H9 (cell line): ENCODE measurements around the gene CFAP61. TPM values are rescaled to one million over a fixed set of nuclear protein-coding genes. Genes with fewer than 3 reads are reported as not detected.

Experiments used
- DNase-seq: peaks from one replicate; pipeline ENCODE4 v3.0.0-alpha.2; 2017
- H2AFZ ChIP-seq: one replicate; pipeline ENCODE4 v1.6.1; 2013; ENCODE audit warnings: mild to moderate bottlenecking, low read length, control low read depth, moderate library complexity
- H2AK5ac ChIP-seq: 2 replicates; pipeline ENCODE4 v1.6.1; 2013; ENCODE audit warnings: low read length, control low read depth, mixed read lengths; ENCODE audit not compliant: insufficient read length
- H2BK120ac ChIP-seq: one replicate; pipeline ENCODE4 v1.6.1; 2013; ENCODE audit warnings: low read depth, mild to moderate bottlenecking, low read length, control low read depth, inconsistent platforms; ENCODE audit not compliant: poor library complexity, severe bottlenecking
- H2BK12ac ChIP-seq: 2 replicates; pipeline ENCODE4 v1.6.1; 2013; ENCODE audit warnings: low read length, control low read depth, mixed read lengths, low read depth; ENCODE audit not compliant: insufficient read length
- H2BK15ac ChIP-seq: 2 replicates; pipeline ENCODE4 v1.6.1; 2013; ENCODE audit warnings: low read depth, low read length, control low read depth
- H2BK20ac ChIP-seq: one replicate; pipeline ENCODE4 v1.6.1; 2013; ENCODE audit warnings: low read depth, mild to moderate bottlenecking, low read length, control low read depth, inconsistent platforms; ENCODE audit not compliant: poor library complexity, severe bottlenecking
- H2BK5ac ChIP-seq: 2 replicates; pipeline ENCODE4 v1.6.1; 2013; ENCODE audit warnings: low read length, control low read depth, mixed read lengths; ENCODE audit not compliant: insufficient read length
- H3K14ac ChIP-seq: 2 replicates; pipeline ENCODE4 v1.6.1; 2013; ENCODE audit warnings: low read length, control low read depth; ENCODE audit not compliant: insufficient read depth
- H3K18ac ChIP-seq: 2 replicates; pipeline ENCODE4 v1.6.1; 2013; ENCODE audit warnings: low read depth, mild to moderate bottlenecking, mixed read lengths, low read length, control low read depth; ENCODE audit not compliant: insufficient read length
- H3K23ac ChIP-seq: 2 replicates; pipeline ENCODE4 v1.6.1; 2013; ENCODE audit warnings: low read length, control low read depth, mixed read lengths, low read depth; ENCODE audit not compliant: insufficient read length
- H3K23me2 ChIP-seq: 2 replicates; pipeline ENCODE4 v1.6.1; 2013; ENCODE audit warnings: low read depth, mild to moderate bottlenecking, mixed read lengths, low read length, control low read depth; ENCODE audit not compliant: insufficient read length, poor library complexity, severe bottlenecking
- H3K27ac ChIP-seq: 2 replicates; pipeline ENCODE4 v1.5.1; 2013; ENCODE audit warnings: low read length, control low read depth, mixed read lengths, low read depth; ENCODE audit not compliant: insufficient read length
- H3K27me3 ChIP-seq: 2 replicates; pipeline ENCODE4 v1.6.1; 2013; ENCODE audit warnings: low read length, control low read depth, inconsistent platforms; ENCODE audit not compliant: insufficient read depth
- H3K4ac ChIP-seq: 2 replicates; pipeline ENCODE4 v1.6.1; 2013; ENCODE audit warnings: low read depth, mild to moderate bottlenecking, control low read depth, inconsistent platforms, low read length, moderate library complexity
- H3K4me1 ChIP-seq: 2 replicates; pipeline ENCODE4 v1.6.1; 2013; ENCODE audit warnings: low read length, control low read depth, inconsistent platforms; ENCODE audit not compliant: insufficient read depth
- H3K4me2 ChIP-seq: 2 replicates; pipeline ENCODE4 v1.6.1; 2013; ENCODE audit warnings: low read length, control low read depth, mixed read lengths; ENCODE audit not compliant: insufficient read length, insufficient read depth
- H3K56ac ChIP-seq: 2 replicates; pipeline ENCODE4 v1.6.1; 2013; ENCODE audit warnings: low read depth, mild to moderate bottlenecking, mixed read lengths, low read length, control low read depth; ENCODE audit not compliant: insufficient read length
- H3K79me1 ChIP-seq: 2 replicates; pipeline ENCODE4 v1.6.1; 2013; ENCODE audit warnings: low read depth, mild to moderate bottlenecking, moderate library complexity, low read length, control low read depth, inconsistent platforms; ENCODE audit not compliant: insufficient read depth, poor library complexity, severe bottlenecking
- H3K79me2 ChIP-seq: 2 replicates; pipeline ENCODE4 v1.6.1; 2013; ENCODE audit warnings: low read length, control low read depth, inconsistent platforms; ENCODE audit not compliant: insufficient read depth
- H3K9ac ChIP-seq: 2 replicates; pipeline ENCODE4 v1.6.1; 2013; ENCODE audit warnings: low read length, control low read depth, mixed read lengths; ENCODE audit not compliant: insufficient read length; ENCODE audit errors: extremely low read depth
- H3K9me3 ChIP-seq: one replicate; pipeline ENCODE4 v1.6.1; 2013; ENCODE audit warnings: low read depth, low read length, inconsistent platforms; ENCODE audit not compliant: control insufficient read depth
- H3T11ph ChIP-seq: one replicate; pipeline ENCODE4 v1.6.1; 2013; ENCODE audit warnings: mild to moderate bottlenecking, low read length, control low read depth, inconsistent platforms
- H4K20me1 ChIP-seq: one replicate; pipeline ENCODE4 v1.6.1; 2013; ENCODE audit not compliant: control insufficient read depth, insufficient read length, insufficient read depth
- H4K5ac ChIP-seq: 2 replicates; pipeline ENCODE4 v1.6.1; 2013; ENCODE audit warnings: low read depth, mild to moderate bottlenecking, mixed read lengths, low read length, control low read depth; ENCODE audit not compliant: insufficient read length
- H4K8ac ChIP-seq: replicated peaks from 2 replicates; pipeline ENCODE4 v1.6.1; 2013; ENCODE audit warnings: low read length, control low read depth, mixed read lengths, low read depth; ENCODE audit not compliant: insufficient read length
- H4K91ac ChIP-seq: 2 replicates; pipeline ENCODE4 v1.6.1; 2013; ENCODE audit warnings: low read depth, mild to moderate bottlenecking, moderate library complexity, mixed read lengths, low read length, control low read depth; ENCODE audit not compliant: insufficient read length
- H3K27ac Mint-ChIP-seq, 3 experiments: 2 replicates in 2 of 3; 3 replicates in 1 of 3; pipeline ENCODE4 v1.8.0; 2020 to 2021; ENCODE audit warnings: mixed read lengths in 3 of 3, mild to moderate bottlenecking in 1 of 3, moderate library complexity in 1 of 3
- H3K27me3 Mint-ChIP-seq: 2 replicates; pipeline ENCODE4 v1.8.0; 2021; ENCODE audit warnings: low read depth, mild to moderate bottlenecking, moderate library complexity, mixed read lengths
- H3K36me3 Mint-ChIP-seq, 3 experiments: 2 replicates in 2 of 3; 3 replicates in 1 of 3; pipeline ENCODE4 v1.8.0; 2020 to 2021; ENCODE audit warnings: low read depth in 3 of 3, mixed read lengths in 3 of 3; ENCODE audit not compliant: insufficient read depth in 1 of 3
- H3K4me1 Mint-ChIP-seq, 2 experiments: 2 replicates each; pipeline ENCODE4 v1.8.0; 2020; ENCODE audit warnings: mixed read lengths in 2 of 2
- H3K4me3 Mint-ChIP-seq, 2 experiments: 2 replicates in 1 of 2; 3 replicates in 1 of 2; pipeline ENCODE4 v1.8.0; 2020 to 2021; ENCODE audit warnings: mild to moderate bottlenecking in 2 of 2, mixed read lengths in 2 of 2, moderate library complexity in 1 of 2
- H3K9me3 Mint-ChIP-seq, 2 experiments: 2 replicates in 1 of 2; 3 replicates in 1 of 2; pipeline ENCODE4 v1.8.0; 2020; ENCODE audit warnings: mild to moderate bottlenecking in 2 of 2, mixed read lengths in 2 of 2, moderate library complexity in 1 of 2
- CTCF ChIP-seq: fragments of 200-600 bp; sonication (generic); conservative IDR thresholded peaks from 3 replicates; pipeline ENCODE4 v1.8.0; 2021; ENCODE audit warnings: antibody characterized with exemption, mild to moderate bottlenecking
- WGBS: extraction: QIAGEN DNeasy Blood & Tissue Kit; methylation state at CpG from one replicate; pipeline ENCODE4 v1.1.7; 2013; ENCODE audit warnings: missing lambda C conversion rate, low lambda C conversion rate, mixed read lengths; ENCODE audit not compliant: insufficient read length; ENCODE audit errors: extremely low coverage; 5-methylcytosine and 5-hydroxymethylcytosine counted together
- total RNA-seq: library from RNA; stranded (reverse); gene quantifications from 2 replicates; pipeline ENCODE4 v1.2.1, GENCODE V29; 2021

Gene CFAP61
- total RNA-seq, 1 experiment from 2014 or later, result 0.44 TPM

GRCh38 chr20:20204256-20204655, 151.9 kb downstream of the CFAP61 start:
- no peak overlapping the region for H2BK20ac ChIP-seq
- H3K27me3 ChIP-seq, result no peaks in the 10 kb centered on the region
- Mint-ChIP-seq H3K9me3 (no peaks in the 10 kb centered on the region), H3K4me1 (peaks cover 31 to 38% of the 10 kb centered on the region in 2 experiments), H3K27me3 (no peaks in the 10 kb centered on the region), H3K36me3 (no peaks in the 10 kb centered on the region), H3K27ac (no peak overlapping the region), H3K4me3 (no peak overlapping the region)
- no CpG with 5 or more reads among the region's 2 CpGs for WGBS
- H2BK120ac ChIP-seq, result no peak overlapping the region
- no peak overlapping the region for H3K56ac ChIP-seq
- no peak overlapping the region for H2BK12ac ChIP-seq
- H4K8ac ChIP-seq, result no peak overlapping the region
- H4K91ac ChIP-seq, result no peak overlapping the region
- TF ChIP-seq CTCF, result no peak
- H3K23ac ChIP-seq, result no peak overlapping the region
- H4K5ac ChIP-seq, result no peak overlapping the region
- no peak overlapping the region for H3K18ac ChIP-seq
- no peak overlapping the region for H3K27ac ChIP-seq
- no peak overlapping the region for H2BK15ac ChIP-seq
- H3K4me2 ChIP-seq, result no peak overlapping the region
- H2AK5ac ChIP-seq, result no peak overlapping the region
- no peaks in the 10 kb centered on the region for H3K9me3 ChIP-seq
- H3K9ac ChIP-seq, result no peak overlapping the region
- no peak for DNase-seq
- H2AFZ ChIP-seq, result no peak overlapping the region
- peaks cover 6% of the 10 kb centered on the region; the same call in 1 of the 2 replicates for H3K4me1 ChIP-seq
- H4K20me1 ChIP-seq, result no peaks in the 10 kb centered on the region
- H3K79me1 ChIP-seq, result no peaks in the 10 kb centered on the region
- no peak overlapping the region for H3K4ac ChIP-seq
- H3K79me2 ChIP-seq, result no peaks in the 10 kb centered on the region
- H3T11ph ChIP-seq, result no peak overlapping the region
- H3K14ac ChIP-seq, result no peak overlapping the region
- no peak overlapping the region for H2BK5ac ChIP-seq
- H3K23me2 ChIP-seq, result no peaks in the 10 kb centered on the region
